Left ventricle myocardium superior (tissue), 1 donor: ENCODE measurements around the gene TXNRD2. TPM values are rescaled to one million over a fixed set of nuclear protein-coding genes. Genes with fewer than 3 reads are reported as not detected.

Source experiments
- ATAC-seq: fragments of 200-7000 bp; cut with Tn5 transposase; one replicate; pipeline ENCODE4 v1.9.1; 2020; ENCODE audit warnings: mild to moderate bottlenecking, moderate library complexity
- DNase-seq: peaks from one replicate; pipeline ENCODE4 v3.0.0-alpha.2; 2020
- intact Hi-C: fragments of 100-400 bp; cut with micrococcal nuclease; formaldehyde crosslinking; loops from one replicate; pipeline ENCODE4 v1.11.0; 2022
- microRNA-seq: library from miRNA; unstranded; fragments of <30 nt; microRNA quantifications from one replicate; pipeline ENCODE4 v1.2.0, GENCODE V29; 2020; ENCODE audit warnings: borderline number of aligned reads
- total RNA-seq: library from RNA; stranded (reverse); fragmentation: NEBNext Ultra II Directional; extraction: Animal tissue kit (Norgen Biotek cat#: 25700); gene quantifications from one replicate; pipeline ENCODE4 v1.2.1, GENCODE V29; 2021
- donor health status: DM: no; HTN: yes; CAD: no; lungs with severe emphysema.

The TXNRD2 gene
- total RNA-seq, 1 donor from 2014 or later, result 42.4 TPM

DNA sequence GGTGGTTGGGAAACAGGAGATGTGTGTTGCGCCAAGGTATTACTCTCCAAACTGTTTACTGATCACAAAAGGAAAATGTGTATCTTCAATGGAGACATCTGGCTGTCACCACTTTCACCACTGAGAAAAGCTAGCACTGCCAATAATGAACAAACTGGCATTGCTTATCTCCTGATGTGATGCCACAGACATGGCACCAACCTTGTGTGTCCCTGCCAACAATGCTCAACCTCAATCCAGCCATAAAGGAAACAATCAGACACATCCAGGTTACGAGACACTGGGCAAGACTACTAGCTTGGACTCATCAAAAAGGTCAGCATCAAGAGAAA, 115.0 kb downstream of the TXNRD2 start:
- DNase-seq, result no peak
- ATAC-seq, result no peak
- intact Hi-C loops, result no loop called here

GRCh38 chr22:19825904-19826618, 115.6 kb downstream of the TXNRD2 start:
- DNase-seq (no peak), ATAC-seq (no peak)
- intact Hi-C loops, result no loop called here

Small RNA genes lying within 50 kb of the gene (microRNA-seq; reads per million reads assigned to microRNA genes)
- not detected for gene MIR4761

Other genes with a start within 250 kb of the TXNRD2 start
- 152 TPM for gene SEPTIN5, start 227.3 kb downstream of the TXNRD2 start, total RNA-seq
- not detected for gene GP1BB, start 218.3 kb downstream of the TXNRD2 start, total RNA-seq
- gene TBX1, start 181.0 kb downstream of the TXNRD2 start, total RNA-seq, result 3.6 TPM
- 3.4 TPM for gene GNB1L, start 86.9 kb downstream of the TXNRD2 start, total RNA-seq
- 8.0 TPM for gene RTL10, start 86.9 kb downstream of the TXNRD2 start, total RNA-seq
- 83.4 TPM for gene COMT, start within 50 bp of the TXNRD2 start, total RNA-seq
- 26.8 TPM for gene ARVCF, start 75.0 kb upstream of the TXNRD2 start, total RNA-seq
- 71.5 TPM for gene TANGO2, start 79.3 kb upstream of the TXNRD2 start, total RNA-seq
- gene DGCR8, start 138.4 kb upstream of the TXNRD2 start, total RNA-seq, result 17.7 TPM
- gene RANBP1, start 174.3 kb upstream of the TXNRD2 start, total RNA-seq, result 36.6 TPM
- gene TRMT2A, start 175.4 kb upstream of the TXNRD2 start, total RNA-seq, result 28.5 TPM
- 51.6 TPM for gene ZDHHC8, start 190.0 kb upstream of the TXNRD2 start, total RNA-seq
- 0.27 TPM for gene CCDC188, start 209.2 kb upstream of the TXNRD2 start, total RNA-seq